GM12878 (cell line): ENCODE data around the gene CD164L2. TPM values are rescaled to one million over a fixed set of nuclear protein-coding genes. Genes with fewer than 3 reads are reported as not detected.

Experiments
- CUX1 ChIP-seq: IDR thresholded peaks from 2 replicates; pipeline ENCODE4 v1.6.1; 2012; ENCODE audit warnings: improper control_type of control experiment, low read depth, low read length; ENCODE audit not compliant: insufficient replicate concordance
- LARP7 ChIP-seq: fragments of 450-650 bp; IDR thresholded peaks from 2 replicates; pipeline ENCODE4 v1.6.1; 2017; ENCODE audit warnings: mild to moderate bottlenecking
- MEF2B ChIP-seq: fragments of 450-650 bp; IDR thresholded peaks from 2 replicates; pipeline ENCODE4 v1.6.1; 2018; ENCODE audit warnings: mild to moderate bottlenecking, moderate library complexity; ENCODE audit not compliant: partially characterized antibody, poor library complexity, severe bottlenecking
- MXI1 ChIP-seq: fragments of 150-350 bp; IDR thresholded peaks from 2 replicates; pipeline ENCODE4 v1.6.1; 2011; ENCODE audit warnings: low read depth, mild to moderate bottlenecking, inconsistent platforms, low read length, improper control_type of control experiment
- NR2C1 ChIP-seq: fragments of 450-650 bp; IDR thresholded peaks from 2 replicates; pipeline ENCODE4 v1.6.1; 2017; ENCODE audit warnings: antibody characterized with exemption, mild to moderate bottlenecking, moderate library complexity
- TCF12 ChIP-seq: IDR thresholded peaks from 2 replicates; pipeline ENCODE4 v1.6.1; 2011; ENCODE audit warnings: low read depth, mild to moderate bottlenecking, low read length
- polyA plus RNA-seq, 11 experiments: library from polyadenylated mRNA; depleted of rRNA in 4 of 11; unstranded in 6 of 11; stranded (reverse) in 5 of 11; fragments of >200 nt; fragmentation: Nextera tagmentation in 4 of 11; fragmentation: Illumina TruSeq in 1 of 11; extraction: Ambion mirVana in 4 of 11; extraction: Trizol in 1 of 11; gene quantifications; 1 replicate in 1 of 11; 2 replicates in 10 of 11; pipeline versions ENCODE4 v1.2.1 to v1.2.3, GENCODE V29; 2011 to 2016; ENCODE audit warnings: inconsistent platforms in 2 of 11, missing spikeins in 2 of 11, low read depth in 1 of 11
- total RNA-seq, 4 experiments: library from RNA; depleted of rRNA in 3 of 4; stranded (reverse); fragments of >200 nt in 3 of 4; fragmentation: Illumina TruSeq in 1 of 4; extraction: Trizol in 1 of 4; gene quantifications; 2 replicates each; pipeline versions ENCODE4 v1.2.1 to v1.2.3, GENCODE V29; 2013 to 2021
- TF ChIP-seq, protein P1 (sequence below): IDR thresholded peaks from 2 replicates; pipeline ENCODE4 v1.6.1; 2012; ENCODE audit warnings: low read depth, low read length, improper control_type of control experiment

The CD164L2 gene
- total and polyA plus RNA-seq, 10 of the 15 experiments (the other 5 are each of a cell fraction or from before 2014, with no cell fraction given) = not detected

DNA sequence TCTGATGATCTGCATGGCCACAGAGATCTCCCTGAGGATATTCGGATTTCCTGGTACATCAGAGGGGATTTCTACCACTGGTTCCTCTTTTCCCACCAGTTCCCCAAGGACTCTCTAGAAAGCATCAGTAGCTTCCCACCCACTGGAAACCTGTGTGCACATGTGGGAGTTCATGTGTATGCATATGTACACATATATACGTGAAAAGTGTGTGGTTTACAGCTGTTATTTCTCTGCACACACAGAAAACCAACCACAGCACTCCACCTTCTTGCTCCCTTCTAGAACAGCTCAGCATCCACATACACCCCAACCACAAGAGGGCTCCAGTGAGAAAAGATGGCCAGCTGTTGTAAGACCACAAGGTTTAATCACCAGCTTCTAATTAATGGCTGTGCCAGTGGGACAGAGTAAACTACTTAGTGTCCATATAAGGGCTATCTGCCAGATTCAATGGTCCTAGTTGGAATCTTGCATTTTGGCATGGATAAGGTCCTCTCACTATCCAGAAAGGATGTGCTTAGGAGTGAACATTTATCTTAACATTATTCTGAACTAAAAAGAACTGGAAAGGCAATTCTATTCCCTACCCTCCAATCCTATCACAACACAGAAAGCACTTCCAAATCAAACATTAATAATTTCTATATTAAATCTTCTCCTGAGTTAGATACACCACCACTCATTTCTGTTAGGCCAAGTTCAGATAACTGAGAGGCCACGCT, 33.4 kb upstream of the CD164L2 start (continued):
- peak; percentile 34 for TF ChIP-seq CUX1
- peak; percentile 90 for TF ChIP-seq MEF2B
- TF ChIP-seq MXI1 = no peak; the same call in 1 of the 2 replicates
- TF ChIP-seq NR2C1 = no peak
- TF ChIP-seq TCF12 = peak; percentile 91; the same call in 1 of the 2 replicates
- TF ChIP-seq LARP7 = no peak
- TF ChIP-seq, protein P1, sequence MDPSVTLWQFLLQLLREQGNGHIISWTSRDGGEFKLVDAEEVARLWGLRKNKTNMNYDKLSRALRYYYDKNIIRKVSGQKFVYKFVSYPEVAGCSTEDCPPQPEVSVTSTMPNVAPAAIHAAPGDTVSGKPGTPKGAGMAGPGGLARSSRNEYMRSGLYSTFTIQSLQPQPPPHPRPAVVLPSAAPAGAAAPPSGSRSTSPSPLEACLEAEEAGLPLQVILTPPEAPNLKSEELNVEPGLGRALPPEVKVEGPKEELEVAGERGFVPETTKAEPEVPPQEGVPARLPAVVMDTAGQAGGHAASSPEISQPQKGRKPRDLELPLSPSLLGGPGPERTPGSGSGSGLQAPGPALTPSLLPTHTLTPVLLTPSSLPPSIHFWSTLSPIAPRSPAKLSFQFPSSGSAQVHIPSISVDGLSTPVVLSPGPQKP = no peak
